GM08714 (cell line): Measurements from ENCODE around the gene CNST.
"Not testable (repeated sequence)": the region's sequence is repeated elsewhere in the genome, so short reads cannot be mapped to it uniquely, and the experiment has no call there.

ENCODE experiments used
- H3K4me3 ChIP-seq: fragments of 200-500 bp; sonication (Bioruptor generic); 2 replicates; pipeline ENCODE4 v1.5.1; 2014; ENCODE audit warnings: mild to moderate bottlenecking, low read length, inconsistent platforms
- ZNF274 ChIP-seq: IDR thresholded peaks from 2 replicates; pipeline ENCODE4 v1.6.1; 2012; ENCODE audit warnings: mild to moderate bottlenecking, low read depth, low read length

Gene CNST

DNA sequence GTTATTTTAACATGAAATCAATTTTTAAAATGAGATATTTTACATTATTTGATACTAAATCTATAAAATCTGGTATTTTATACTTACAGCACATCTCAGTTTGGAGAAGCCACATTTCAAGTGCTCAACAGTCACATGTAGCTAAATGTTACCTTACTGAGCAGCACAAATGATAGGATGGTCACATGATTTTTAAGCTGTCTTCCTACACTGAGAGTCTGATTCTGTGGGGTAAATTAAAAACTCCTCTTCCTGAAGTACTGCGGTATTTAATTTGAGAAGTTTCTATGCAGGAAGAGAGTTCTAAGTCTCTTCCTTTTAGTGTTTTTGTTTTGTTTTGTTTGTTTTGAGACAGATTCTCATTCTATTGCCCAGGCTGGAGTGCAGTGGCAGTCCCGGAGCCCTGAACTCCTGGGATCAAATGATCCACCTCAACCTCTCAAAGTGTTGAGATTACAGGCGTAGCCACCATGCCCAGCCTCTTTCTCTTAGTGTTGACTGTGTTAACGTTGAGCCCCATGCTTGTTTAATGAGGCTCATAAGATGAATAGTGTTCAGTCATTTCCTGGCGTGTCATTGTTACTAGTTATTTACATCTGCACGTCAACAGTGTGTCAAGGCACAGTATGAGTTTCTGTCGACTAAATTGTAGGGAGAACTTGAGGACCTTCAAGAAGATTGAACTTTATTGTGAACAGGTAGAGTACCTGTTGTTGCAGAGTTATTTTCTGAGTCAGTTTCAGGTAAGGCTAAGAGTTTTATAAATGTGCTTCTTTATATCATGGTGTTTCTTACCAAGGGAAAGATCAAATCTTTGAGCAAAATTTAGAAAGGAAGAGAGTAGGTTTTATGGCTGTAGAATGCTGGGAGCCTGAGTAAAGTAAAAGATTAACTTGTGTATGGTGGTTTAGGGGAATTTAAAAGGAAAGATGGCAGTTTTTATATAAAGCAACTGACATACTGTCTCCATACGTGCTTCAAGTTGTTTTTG is 3.3 kb downstream of the CNST start:
- H3K4me3 ChIP-seq = peak overlapping the region; percentile 54
- TF ChIP-seq ZNF274 = no peak

DNA sequence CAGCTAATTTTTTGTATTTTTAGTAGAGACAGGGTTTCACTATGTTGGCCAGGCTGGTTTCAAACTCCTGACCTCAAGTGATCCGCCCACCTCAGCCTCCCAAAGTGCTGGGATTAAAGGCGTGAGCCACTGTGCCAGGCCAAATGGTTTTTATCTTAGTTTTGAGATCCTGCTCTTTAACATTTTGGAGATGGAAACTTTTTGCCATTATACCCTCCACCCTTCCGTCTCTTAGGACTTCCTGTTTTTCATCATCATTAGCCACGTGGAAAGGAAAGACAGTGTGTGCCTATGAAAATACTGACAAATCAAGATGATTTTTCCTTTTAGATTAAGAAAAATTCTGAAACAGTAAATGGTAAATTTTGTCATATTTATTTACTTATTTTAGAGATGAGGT is 5.1 kb downstream of the CNST start:
- H3K4me3 ChIP-seq = not testable (repeated sequence)

DNA sequence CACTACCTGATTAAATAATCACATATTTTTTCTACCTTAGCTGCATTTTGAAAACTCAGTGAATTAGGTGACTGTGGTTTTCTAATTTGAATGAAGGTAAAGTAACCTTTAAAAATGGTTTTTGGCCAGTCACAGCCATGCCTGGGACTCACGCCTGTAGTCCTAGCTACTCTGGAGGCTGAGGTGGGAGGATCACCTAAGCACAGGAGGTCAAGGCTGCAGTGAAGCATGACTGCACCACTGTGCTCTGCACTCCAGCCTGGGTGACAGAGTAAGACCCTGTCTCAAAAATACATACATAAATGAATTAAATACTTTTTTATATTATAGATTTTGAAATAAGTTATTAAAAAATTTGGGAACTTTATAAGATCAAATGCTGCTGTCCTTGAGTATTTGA is 5.7 kb downstream of the CNST start:
- no peak for TF ChIP-seq ZNF274
- H3K4me3 ChIP-seq = no peak overlapping the region

DNA sequence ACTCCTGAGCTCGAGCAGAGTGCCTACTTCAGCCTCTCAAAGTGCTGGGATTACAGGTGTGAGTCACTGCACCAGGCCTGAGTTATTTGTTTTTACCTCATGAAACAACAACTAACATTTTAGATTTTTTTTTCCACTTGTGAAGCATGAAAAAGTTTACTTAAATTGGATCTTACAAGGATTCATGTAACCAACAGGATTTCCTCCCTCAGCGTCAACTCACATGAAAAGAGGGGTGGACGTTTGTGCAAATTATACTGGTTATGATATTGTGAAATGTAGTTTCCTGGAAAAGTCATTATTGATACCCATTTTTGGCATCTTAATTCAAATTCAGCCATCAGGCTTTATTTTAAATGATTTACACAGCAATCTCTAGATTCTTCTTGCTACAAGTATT is 6.5 kb downstream of the CNST start:
- TF ChIP-seq ZNF274 = no peak
- peak overlapping the region; percentile 36; the same call in 1 of the 2 replicates for H3K4me3 ChIP-seq

DNA sequence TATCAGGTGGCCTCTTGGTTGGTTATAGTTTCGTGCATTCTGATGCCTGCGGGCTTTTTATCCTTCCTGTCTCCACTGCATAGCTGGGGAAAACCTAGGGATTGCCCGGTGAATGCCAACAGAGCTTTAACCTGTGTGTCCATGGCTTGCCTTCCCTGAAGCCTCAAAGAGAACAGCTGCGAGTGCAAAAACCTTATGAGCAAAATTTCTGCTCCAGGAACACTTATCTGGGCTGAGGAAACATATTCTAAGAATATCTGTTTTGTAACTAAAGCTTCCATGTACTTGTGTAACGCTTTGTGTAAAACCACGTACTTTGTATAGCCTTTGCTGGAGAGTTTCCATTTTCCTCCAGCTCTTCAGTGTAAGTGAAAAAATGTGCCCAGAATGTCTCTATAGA is 7.2 kb downstream of the CNST start:
- TF ChIP-seq ZNF274 = no peak
- H3K4me3 ChIP-seq = peak overlapping the region; percentile 52

DNA sequence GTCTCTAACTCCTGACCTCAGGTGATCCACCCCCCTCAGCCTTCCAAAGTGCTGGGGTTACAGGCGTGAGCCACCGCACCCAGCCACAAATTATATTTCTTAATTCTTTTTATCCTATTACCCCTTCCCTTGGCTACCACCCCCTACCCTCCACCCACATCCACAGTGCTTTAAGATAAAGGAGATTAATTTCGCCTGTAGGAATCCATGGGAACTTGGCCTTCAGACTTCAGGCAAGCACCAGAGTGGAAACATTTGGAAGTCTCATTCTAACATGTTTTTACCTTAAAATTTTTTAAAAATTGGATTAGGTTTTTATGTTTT is 10.4 kb downstream of the CNST start:
- H3K4me3 ChIP-seq = no peak overlapping the region
- no peak for TF ChIP-seq ZNF274

DNA sequence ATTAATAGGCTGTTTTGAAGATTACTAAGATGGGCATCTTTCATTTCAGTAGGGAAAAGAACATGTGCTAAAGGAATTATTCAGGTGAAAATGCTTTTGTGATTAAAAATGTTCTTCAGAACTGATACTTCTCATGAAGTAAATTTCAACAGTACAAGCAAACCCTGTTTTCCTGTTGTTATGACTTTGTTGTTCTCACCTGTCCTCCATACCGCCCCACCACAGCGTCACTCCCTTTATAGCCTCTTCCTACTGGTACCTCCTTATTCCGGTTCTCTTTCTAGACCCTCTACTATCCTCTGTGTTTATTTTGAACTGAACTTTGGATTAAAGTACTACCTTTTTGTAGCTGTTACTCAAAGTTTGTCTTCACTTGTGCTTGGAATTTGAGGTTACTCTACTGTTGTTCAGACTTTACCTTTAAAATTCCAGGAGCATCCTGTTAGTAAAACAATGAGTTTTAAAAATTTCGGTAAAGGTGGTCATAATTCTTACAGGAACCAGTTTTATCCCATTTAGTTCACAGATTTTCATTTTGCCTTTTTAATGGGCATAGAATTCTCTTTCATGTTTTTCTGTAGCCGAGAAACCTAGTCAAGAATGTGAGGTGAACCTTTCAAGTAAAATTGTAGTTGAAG is 10.9 kb downstream of the CNST start:
- no peak for TF ChIP-seq ZNF274

DNA sequence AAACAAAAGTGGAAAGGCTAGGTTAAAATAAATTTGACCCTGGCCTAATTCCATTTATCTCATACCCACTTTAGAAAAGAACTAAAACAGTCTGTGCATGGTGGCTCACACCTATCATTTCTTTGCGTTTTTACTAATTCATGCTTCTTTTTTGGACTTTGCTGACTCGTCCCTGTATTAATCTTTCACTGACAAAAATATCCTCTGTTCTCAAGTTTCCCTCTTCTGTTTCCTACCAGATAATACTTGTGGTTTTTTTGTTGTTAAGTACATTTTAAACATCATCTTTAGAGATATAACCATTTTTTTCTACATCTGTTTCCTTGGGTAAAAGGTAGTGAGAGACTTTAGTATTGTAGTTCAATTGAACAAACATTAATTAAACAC is 11.5 kb downstream of the CNST start:
- TF ChIP-seq ZNF274 = no peak
- H3K4me3 ChIP-seq = no peak overlapping the region

More for the DNA sequence above, 10.9 kb downstream of the CNST start:
- no peak overlapping the region for H3K4me3 ChIP-seq

DNA sequence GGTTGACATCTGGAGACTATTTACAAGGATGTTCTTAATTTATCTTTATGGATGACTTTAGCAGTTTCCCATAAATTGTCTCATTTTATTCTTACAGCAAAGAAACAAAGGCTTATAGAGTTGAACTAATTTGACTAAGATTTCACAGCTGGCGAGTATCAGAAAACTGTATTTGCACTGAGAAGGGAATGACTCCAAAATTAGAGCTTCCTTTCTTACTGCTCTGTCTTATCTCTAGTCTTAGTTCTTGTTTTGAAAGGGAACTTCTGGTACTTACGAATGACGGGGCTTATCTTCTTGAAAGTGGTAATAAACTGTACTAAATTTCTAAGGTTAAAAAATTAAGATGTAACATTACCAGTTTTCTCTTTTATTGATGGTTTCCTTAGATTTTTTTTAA is 13.6 kb downstream of the CNST start:
- TF ChIP-seq ZNF274 = no peak
- H3K4me3 ChIP-seq = no peak overlapping the region; the same call in 1 of the 2 replicates

DNA sequence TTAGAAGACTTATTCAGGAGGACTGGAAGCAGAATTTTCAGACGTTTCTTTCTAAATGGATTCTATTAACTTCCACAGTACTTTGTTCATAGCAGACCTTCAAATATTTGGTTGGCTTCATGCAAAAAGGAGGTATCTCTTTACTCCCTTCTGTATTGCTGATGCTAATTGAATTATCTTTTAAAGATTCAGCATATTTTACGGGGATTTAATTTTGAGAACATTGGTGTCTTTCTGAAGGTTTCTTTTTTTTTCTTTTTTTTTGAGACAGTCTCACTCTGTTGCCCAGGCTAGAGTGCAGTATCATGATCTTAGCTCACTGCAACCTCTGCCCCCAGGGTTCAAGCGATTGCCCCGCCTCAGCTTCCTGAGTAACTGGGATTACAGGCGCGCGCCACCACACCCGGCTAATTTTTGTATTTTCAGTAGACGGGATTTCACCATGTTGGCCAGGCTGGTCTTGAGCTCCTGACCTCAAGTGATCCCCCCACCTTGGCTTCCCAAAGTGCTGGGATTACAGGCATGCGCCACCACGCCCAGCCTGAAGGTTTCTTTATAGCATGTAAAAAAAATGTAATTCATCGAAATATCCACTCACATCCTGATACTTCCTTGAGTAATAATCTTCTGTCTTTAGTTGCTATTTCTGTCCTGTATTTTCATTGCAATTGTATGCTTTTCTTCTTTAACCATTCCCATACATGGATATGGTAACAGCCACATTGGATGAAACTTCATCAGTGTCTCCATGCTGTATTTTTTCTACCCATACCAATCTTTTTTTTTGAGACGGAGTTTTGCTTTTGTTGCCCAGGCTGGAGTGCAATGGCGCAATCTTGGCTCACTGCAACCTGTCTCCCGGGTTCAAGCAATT is 14.5 kb downstream of the CNST start:
- H3K4me3 ChIP-seq = no peak overlapping the region

DNA sequence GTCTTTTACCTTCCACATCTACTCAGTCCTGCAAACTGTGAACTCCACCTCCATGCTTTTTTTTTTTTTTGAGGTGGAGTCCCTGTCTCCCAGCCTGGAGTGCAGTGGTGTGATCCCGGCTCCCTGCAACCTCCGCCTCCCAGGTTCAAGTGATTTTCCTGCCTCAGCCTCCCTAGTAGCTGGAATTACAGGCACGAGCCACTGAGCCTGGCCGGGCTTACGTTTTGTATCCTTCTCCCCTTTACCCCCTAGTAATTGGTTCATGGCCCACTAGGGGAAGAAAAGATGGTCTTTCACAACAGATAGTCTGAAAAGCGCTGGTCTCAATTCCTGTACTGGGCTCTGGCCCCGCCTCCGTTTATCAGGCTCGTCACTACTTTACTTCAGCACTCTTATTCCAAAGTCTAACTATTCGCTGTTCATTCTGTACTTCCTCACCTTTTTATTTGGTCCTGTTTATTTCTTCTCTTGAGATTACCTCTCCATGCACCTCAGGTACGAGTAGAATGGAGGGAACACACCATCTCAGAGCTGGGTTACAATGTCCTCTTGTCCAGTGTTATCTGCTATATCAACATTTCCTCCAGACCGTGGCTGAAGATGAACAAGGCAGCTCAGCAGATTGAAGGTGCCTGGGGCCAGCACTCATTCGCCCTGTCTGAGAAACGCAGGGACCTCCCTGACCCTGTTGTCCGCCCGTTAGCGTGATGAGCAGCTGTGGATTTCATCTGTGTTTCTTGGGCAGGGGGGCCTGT is 16.2 kb downstream of the CNST start:
- no peak overlapping the region for H3K4me3 ChIP-seq
- no peak for TF ChIP-seq ZNF274

More for the DNA sequence above, 14.5 kb downstream of the CNST start:
- TF ChIP-seq ZNF274 = no peak

DNA sequence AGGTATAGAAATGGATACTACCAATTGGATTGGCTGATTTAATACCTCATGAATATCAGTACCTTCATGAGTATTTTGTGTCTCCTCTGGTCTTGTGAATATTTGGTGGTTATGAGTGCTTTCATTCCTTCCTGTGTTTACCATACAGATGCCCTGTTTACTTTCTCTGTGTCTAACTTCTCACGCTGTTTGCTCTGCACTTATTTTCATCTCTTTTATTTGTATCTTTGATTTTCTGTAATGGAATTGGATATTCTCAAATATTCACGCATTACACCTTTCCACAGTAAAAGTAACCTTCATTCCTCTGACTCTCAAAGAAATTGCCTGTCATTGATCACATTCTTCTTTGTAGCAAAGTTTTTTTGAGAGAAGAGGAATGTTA is 16.8 kb downstream of the CNST start:
- no peak for TF ChIP-seq ZNF274
- no peak overlapping the region for H3K4me3 ChIP-seq

DNA sequence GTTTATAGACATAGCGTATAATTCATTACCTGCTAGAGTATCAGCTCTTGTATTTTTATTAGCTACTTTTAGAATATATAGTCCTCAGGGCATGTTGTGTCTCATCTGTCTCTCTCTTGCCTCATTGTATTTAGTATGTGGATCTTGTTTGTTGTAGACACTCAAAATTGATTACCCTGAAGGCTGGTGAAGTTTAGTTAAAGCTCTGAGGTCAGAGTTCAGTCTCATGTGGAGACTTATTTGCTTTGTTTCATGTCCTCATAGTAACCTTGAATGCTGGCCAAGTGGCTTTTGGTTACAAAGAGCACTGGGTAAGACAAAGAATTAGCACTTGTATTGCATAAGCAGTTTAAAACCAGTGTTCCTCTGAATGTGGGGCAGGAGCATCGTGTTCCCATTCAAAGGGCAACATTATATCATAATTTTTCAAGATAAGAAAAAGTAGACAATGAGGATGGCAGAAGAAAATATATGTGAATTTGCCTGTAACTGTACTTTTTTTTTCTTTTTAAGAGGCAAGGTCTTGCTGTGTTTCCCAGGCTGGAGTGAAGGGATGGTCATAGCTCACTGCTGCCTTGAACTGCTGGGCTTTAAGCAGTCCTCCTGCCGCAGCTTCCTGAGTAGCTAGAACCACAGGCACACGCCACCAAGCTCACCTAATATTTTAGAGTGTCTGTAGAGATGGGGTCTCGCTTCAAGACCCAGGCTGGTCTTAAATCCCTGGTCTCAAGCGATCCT is 17.4 kb downstream of the CNST start:
- TF ChIP-seq ZNF274 = no peak
- H3K4me3 ChIP-seq = no peak overlapping the region

DNA sequence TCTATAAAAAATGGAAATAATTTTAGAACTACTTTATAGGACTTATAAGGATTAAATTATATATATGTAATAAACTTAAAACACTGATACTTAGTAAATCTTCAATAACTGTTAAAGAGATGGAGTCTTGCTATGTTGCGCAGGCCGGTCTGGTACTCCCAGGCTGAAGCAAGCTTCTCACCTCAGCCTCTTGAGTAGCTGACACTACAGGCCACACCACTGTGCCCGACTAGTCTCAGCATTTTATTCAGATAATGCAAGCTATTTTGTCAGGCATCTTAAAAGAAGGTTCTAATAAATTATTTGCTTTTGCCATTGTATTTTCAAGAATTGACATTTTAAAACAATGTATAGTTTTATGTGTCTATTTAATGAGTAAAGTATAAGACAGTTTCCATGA is 20.8 kb downstream of the CNST start:
- no peak overlapping the region for H3K4me3 ChIP-seq
- no peak for TF ChIP-seq ZNF274
